IMR-90 (cell line): ENCODE data around the gene MYL6. TPM values are rescaled to one million over a fixed set of nuclear protein-coding genes. Genes with fewer than 3 reads are reported as not detected.

Experiments used
- ATAC-seq: fragments of 200-7000 bp; cut with Tn5 transposase; 2 replicates; pipeline ENCODE4 v1.9.1; 2020; ENCODE audit warnings: low read depth, mild to moderate bottlenecking, moderate library complexity
- BruUV-seq: library from RNA; stranded (reverse); fragments of 400-500 nt; replicated peaks from 2 replicates; lab custom pipeline; 2021; lab: Mats Ljungman, UMichigan
- CTCF ChIA-PET: fragments of 300-600 bp; formaldehyde crosslinking; extraction: SDS; loops from one replicate; lab custom pipeline; 2021; ENCODE audit warnings: antibody characterized with exemption; lab: Yijun Ruan, JAX
- POLR2A ChIA-PET: fragments of 300-600 bp; sonication (Branson Sonifier 250); formaldehyde crosslinking; loops from one replicate; lab custom pipeline; 2022; ENCODE audit warnings: antibody characterized with exemption; ENCODE audit not compliant: unreplicated experiment; lab: Charles Lee
- DNase-seq: peaks from one replicate; pipeline ENCODE4 v3.0.0; 2013
- H2AFZ ChIP-seq: replicated peaks from 2 replicates; pipeline ENCODE3; 2013; ENCODE audit warnings: low read length, mild to moderate bottlenecking; ENCODE audit not compliant: poor library complexity
- H2AK5ac ChIP-seq: 2 replicates; pipeline ENCODE4 v1.6.1; 2013; ENCODE audit warnings: low read depth, low read length, inconsistent platforms
- H2AK9ac ChIP-seq: replicated peaks from 2 replicates; pipeline ENCODE3; 2013; ENCODE audit warnings: mild to moderate bottlenecking, low read depth, low read length, moderate library complexity; ENCODE audit not compliant: poor library complexity
- H2BK120ac ChIP-seq: 2 replicates; pipeline ENCODE4 v1.6.1; 2013; ENCODE audit warnings: low read depth, low read length, inconsistent platforms
- H2BK15ac ChIP-seq: 3 replicates; pipeline ENCODE4 v1.6.1; 2013; ENCODE audit warnings: low read depth, low read length, inconsistent platforms
- H2BK20ac ChIP-seq: 2 replicates; pipeline ENCODE4 v1.6.1; 2013; ENCODE audit warnings: low read depth, mild to moderate bottlenecking, inconsistent platforms, low read length, moderate library complexity
- H2BK5ac ChIP-seq: 2 replicates; pipeline ENCODE4 v1.6.1; 2013; ENCODE audit warnings: mild to moderate bottlenecking, low read depth, low read length, inconsistent platforms; ENCODE audit not compliant: poor library complexity, severe bottlenecking
- H3K14ac ChIP-seq: replicated peaks from 2 replicates; pipeline ENCODE4 v1.6.1; 2013; ENCODE audit warnings: low read depth, low read length, inconsistent platforms
- H3K18ac ChIP-seq: 2 replicates; pipeline ENCODE4 v1.6.1; 2013; ENCODE audit warnings: low read depth, low read length, control low read depth
- H3K23ac ChIP-seq: 2 replicates; pipeline ENCODE4 v1.6.1; 2013; ENCODE audit warnings: low read depth, low read length, inconsistent platforms
- H3K27ac ChIP-seq: 2 replicates; pipeline ENCODE4 v1.5.1; 2013; ENCODE audit warnings: mild to moderate bottlenecking, control low read depth, low read length; ENCODE audit not compliant: insufficient read depth
- H3K27me3 ChIP-seq: 2 replicates; pipeline ENCODE4 v1.6.1; 2013; ENCODE audit warnings: low read length; ENCODE audit not compliant: control insufficient read depth, insufficient read depth
- H3K36me3 ChIP-seq: 2 replicates; pipeline ENCODE4 v1.6.1; 2013; ENCODE audit warnings: low read length, mixed read lengths; ENCODE audit not compliant: control insufficient read depth, insufficient read depth
- H3K4ac ChIP-seq: 2 replicates; pipeline ENCODE4 v1.6.1; 2013; ENCODE audit warnings: low read depth, low read length, inconsistent platforms
- H3K4me1 ChIP-seq: 2 replicates; pipeline ENCODE4 v1.6.1; 2013; ENCODE audit warnings: low read length, mixed read lengths; ENCODE audit not compliant: control insufficient read depth, insufficient read depth
- H3K4me2 ChIP-seq: 2 replicates; pipeline ENCODE4 v1.6.1; 2013; ENCODE audit warnings: low read depth, mild to moderate bottlenecking, control low read depth, low read length, moderate library complexity
- H3K4me3 ChIP-seq: 2 replicates; pipeline ENCODE4 v1.5.1; 2013; ENCODE audit warnings: low read depth, mild to moderate bottlenecking, control low read depth, low read length, moderate library complexity; ENCODE audit not compliant: insufficient read depth
- H3K56ac ChIP-seq: 2 replicates; pipeline ENCODE4 v1.6.1; 2013; ENCODE audit warnings: low read length, inconsistent platforms; ENCODE audit not compliant: insufficient read depth; ENCODE audit errors: extremely low read depth
- H3K79me1 ChIP-seq, 2 experiments: 2 replicates each; pipeline ENCODE4 v1.6.1; 2013; ENCODE audit warnings: low read length in 2 of 2, inconsistent platforms in 1 of 2, low read depth in 1 of 2
- H3K9ac ChIP-seq: 2 replicates; pipeline ENCODE4 v1.6.1; 2013; ENCODE audit warnings: low read depth, low read length, control low read depth
- H3K9me1 ChIP-seq: 2 replicates; pipeline ENCODE4 v1.6.1; 2013; ENCODE audit warnings: low read length, inconsistent platforms; ENCODE audit not compliant: insufficient read depth
- H3K9me3 ChIP-seq: 2 replicates; pipeline ENCODE4 v1.6.1; 2013; ENCODE audit warnings: low read length; ENCODE audit not compliant: control insufficient read depth, insufficient read depth
- H4K20me1 ChIP-seq: 2 replicates; pipeline ENCODE4 v1.6.1; 2013; ENCODE audit warnings: low read length, inconsistent platforms; ENCODE audit not compliant: insufficient read depth
- H4K5ac ChIP-seq: 2 replicates; pipeline ENCODE4 v1.6.1; 2013; ENCODE audit warnings: mild to moderate bottlenecking, low read depth, low read length, control low read depth
- H4K8ac ChIP-seq, 2 experiments: 2 replicates each; pipeline ENCODE4 v1.6.1; 2013; ENCODE audit warnings: low read depth in 2 of 2, low read length in 2 of 2, control low read depth in 1 of 2, inconsistent platforms in 1 of 2
- H4K91ac ChIP-seq: 2 replicates; pipeline ENCODE4 v1.6.1; 2013; ENCODE audit warnings: low read depth, low read length, inconsistent platforms; ENCODE audit not compliant: insufficient read depth
- CEBPB ChIP-seq: IDR thresholded peaks from 2 replicates; pipeline ENCODE4 v1.6.1; 2012; ENCODE audit warnings: low read depth, low read length, improper control_type of control experiment
- ELK1 ChIP-seq: fragments of 150-350 bp; IDR thresholded peaks from 2 replicates; pipeline ENCODE4 v1.6.1; 2016; ENCODE audit warnings: low read depth, mild to moderate bottlenecking, low read length, moderate library complexity, borderline replicate concordance
- FOS ChIP-seq: fragments of 150-350 bp; IDR thresholded peaks from 2 replicates; pipeline ENCODE4 v1.6.1; 2016; ENCODE audit warnings: low read depth, low read length
- MAZ ChIP-seq: IDR thresholded peaks from 2 replicates; pipeline ENCODE4 v1.6.1; 2012; ENCODE audit warnings: low read depth, mild to moderate bottlenecking, low read length, improper control_type of control experiment, moderate library complexity, borderline replicate concordance
- MXI1 ChIP-seq: IDR thresholded peaks from 2 replicates; pipeline ENCODE4 v1.6.1; 2012; ENCODE audit warnings: low read depth, mild to moderate bottlenecking, low read length, moderate library complexity, borderline replicate concordance
- NFE2L2 ChIP-seq: fragments of 150-350 bp; IDR thresholded peaks from 2 replicates; pipeline ENCODE4 v1.6.1; 2016; ENCODE audit warnings: low read depth, mild to moderate bottlenecking, low read length
- POLR2A ChIP-seq: IDR thresholded peaks from 2 replicates; pipeline ENCODE4 v1.6.1; 2012; ENCODE audit warnings: mild to moderate bottlenecking, low read depth, low read length
- RAD21 ChIP-seq: IDR thresholded peaks from 2 replicates; pipeline ENCODE4 v1.6.1; 2012; ENCODE audit warnings: low read length, improper control_type of control experiment
- RFX5 ChIP-seq: IDR thresholded peaks from 2 replicates; pipeline ENCODE4 v1.8.0; 2012; ENCODE audit warnings: low read depth, mild to moderate bottlenecking, low read length, moderate library complexity
- SMC3 ChIP-seq: fragments of 150-350 bp; IDR thresholded peaks from 2 replicates; pipeline ENCODE4 v1.6.1; 2016; ENCODE audit warnings: low read depth, mild to moderate bottlenecking, antibody characterized with exemption, low read length, moderate library complexity
- WGBS, 2 experiments: methylation state at CpG; one replicate each; pipeline versions ENCODE4 v1.1.5 to v1.1.7; 2013; ENCODE audit warnings: missing lambda C conversion rate in 2 of 2; ENCODE audit not compliant: insufficient read length in 1 of 2; ENCODE audit errors: extremely low coverage in 2 of 2; 5-methylcytosine and 5-hydroxymethylcytosine counted together
- dilution Hi-C: fragments of 300-500 bp; cut with HindIII; formaldehyde crosslinking; loops from one replicate; pipeline ENCODE4 v1.14.3; 2018; ENCODE audit warnings: low sequenced_read_pairs; ENCODE audit not compliant: unreplicated experiment
- in situ Hi-C: fragments of 300-500 bp; cut with MboI; formaldehyde crosslinking; loops from 3 replicates; pipeline ENCODE4 v1.14.3; 2019; ENCODE audit warnings: low sequenced_read_pairs, inconsistent platforms, mixed read lengths
- intact Hi-C: fragments of 100-400 bp; cut with micrococcal nuclease; formaldehyde crosslinking; loops from 2 replicates; pipeline ENCODE4 v1.10.0; 2022
- polyA plus RNA-seq, 3 experiments: library from polyadenylated mRNA; depleted of rRNA; stranded (reverse); fragments of >200 nt; gene quantifications; 2 replicates each; pipeline ENCODE4 v1.2.3, GENCODE V29; 2012; ENCODE audit warnings: low replicate concordance in 1 of 3
- total RNA-seq: library from RNA; depleted of rRNA; stranded (reverse); fragments of >200 nt; gene quantifications from 2 replicates; pipeline ENCODE4 v1.2.3, GENCODE V29; 2012
- TF ChIP-seq, protein P1 (sequence below): fragments of 150-350 bp; IDR thresholded peaks from 2 replicates; pipeline ENCODE4 v1.6.1; 2017; ENCODE audit warnings: mild to moderate bottlenecking, antibody characterized with exemption, low read length, low read depth
- TF ChIP-seq, protein P2 (sequence below): conservative IDR thresholded peaks from 2 replicates; pipeline ENCODE4 v1.5.1; 2012; ENCODE audit warnings: mild to moderate bottlenecking, low read depth, low read length, improper control_type of control experiment

Gene MYL6
- total and polyA plus RNA-seq, 2 of the 4 experiments (the other 2 are of a cell fraction) = 4,816 to 6,979 TPM

DNA sequence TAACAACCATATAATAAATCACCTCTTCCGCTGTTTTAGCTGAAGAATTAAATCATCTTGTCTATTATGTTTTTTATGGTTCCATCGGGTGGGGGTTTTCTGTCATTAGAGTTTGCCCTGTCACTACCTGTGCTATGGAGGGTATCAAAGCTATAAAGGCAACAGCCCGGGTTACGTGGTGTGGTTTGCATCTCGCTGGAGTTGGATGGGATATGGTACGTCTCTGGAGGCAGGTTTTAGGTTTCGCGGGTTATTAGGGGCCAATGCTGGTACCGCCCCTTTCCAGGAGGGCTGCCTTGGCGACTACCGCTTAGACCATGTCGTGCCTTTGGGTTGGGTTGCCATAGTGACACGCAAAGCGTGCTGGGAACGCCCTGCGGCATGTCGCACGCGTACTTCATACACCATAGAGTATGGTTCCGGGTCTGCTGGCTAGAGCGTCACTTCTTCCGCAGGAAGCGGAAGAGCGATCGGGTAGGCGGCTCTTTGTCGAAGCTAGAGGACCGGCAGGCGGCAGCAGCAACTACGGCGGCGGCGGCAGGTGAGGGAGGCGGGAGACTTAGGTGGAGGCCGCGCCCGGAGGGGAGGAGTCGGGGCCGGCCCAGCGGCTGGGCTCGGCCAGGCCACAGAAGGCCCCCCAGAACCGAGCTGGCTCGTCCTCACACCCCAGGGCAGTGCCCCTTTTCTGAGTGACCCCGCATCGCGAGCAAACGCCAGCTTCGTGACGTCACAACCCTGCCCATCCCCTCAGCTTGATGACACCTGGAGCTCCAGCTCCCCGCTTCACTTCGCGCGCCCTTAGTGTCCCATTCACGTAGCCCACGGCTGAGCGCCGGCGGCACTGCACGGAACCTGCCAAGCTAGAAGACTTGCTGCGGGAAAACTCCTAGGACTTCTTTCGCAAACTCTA, 40.1 kb upstream of the MYL6 start, which contains the start of gene ZC3H10:
ZC3H10 (plus strand) TSS at position 489 of the 910 bp plus-strand sequence. CDS start 2,297 bp downstream, outside the sequence.
- in situ Hi-C loops = no loop called here
- TF ChIP-seq MXI1 (peak; percentile 99), NFE2L2 (no peak), MAZ (0 out of 2 replicates have a peak, but pooled peaks have one; percentile 9), FOS (no peak), SMC3 (no peak), RFX5 (no peak), CEBPB (0 out of 2 replicates have a peak, but pooled peaks have one; percentile 8), RAD21 (no peak), ELK1 (0 out of 2 replicates have a peak, but pooled peaks have one; percentile 26), POLR2A (peak; percentile 97)
- TF ChIP-seq, protein P1, sequence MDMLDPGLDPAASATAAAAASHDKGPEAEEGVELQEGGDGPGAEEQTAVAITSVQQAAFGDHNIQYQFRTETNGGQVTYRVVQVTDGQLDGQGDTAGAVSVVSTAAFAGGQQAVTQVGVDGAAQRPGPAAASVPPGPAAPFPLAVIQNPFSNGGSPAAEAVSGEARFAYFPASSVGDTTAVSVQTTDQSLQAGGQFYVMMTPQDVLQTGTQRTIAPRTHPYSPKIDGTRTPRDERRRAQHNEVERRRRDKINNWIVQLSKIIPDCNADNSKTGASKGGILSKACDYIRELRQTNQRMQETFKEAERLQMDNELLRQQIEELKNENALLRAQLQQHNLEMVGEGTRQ = peak; percentile 34; the same call in 1 of the 2 replicates
- TF ChIP-seq, protein P2, sequence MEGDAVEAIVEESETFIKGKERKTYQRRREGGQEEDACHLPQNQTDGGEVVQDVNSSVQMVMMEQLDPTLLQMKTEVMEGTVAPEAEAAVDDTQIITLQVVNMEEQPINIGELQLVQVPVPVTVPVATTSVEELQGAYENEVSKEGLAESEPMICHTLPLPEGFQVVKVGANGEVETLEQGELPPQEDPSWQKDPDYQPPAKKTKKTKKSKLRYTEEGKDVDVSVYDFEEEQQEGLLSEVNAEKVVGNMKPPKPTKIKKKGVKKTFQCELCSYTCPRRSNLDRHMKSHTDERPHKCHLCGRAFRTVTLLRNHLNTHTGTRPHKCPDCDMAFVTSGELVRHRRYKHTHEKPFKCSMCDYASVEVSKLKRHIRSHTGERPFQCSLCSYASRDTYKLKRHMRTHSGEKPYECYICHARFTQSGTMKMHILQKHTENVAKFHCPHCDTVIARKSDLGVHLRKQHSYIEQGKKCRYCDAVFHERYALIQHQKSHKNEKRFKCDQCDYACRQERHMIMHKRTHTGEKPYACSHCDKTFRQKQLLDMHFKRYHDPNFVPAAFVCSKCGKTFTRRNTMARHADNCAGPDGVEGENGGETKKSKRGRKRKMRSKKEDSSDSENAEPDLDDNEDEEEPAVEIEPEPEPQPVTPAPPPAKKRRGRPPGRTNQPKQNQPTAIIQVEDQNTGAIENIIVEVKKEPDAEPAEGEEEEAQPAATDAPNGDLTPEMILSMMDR = peak; percentile 58

More for the DNA sequence above, 40.1 kb upstream of the MYL6 start, which contains the start of gene ZC3H10:
- dilution Hi-C loops = no loop called here
- Histone ChIP-seq H3K56ac (peak within 1 kb of the TSS; percentile 98), H2AFZ (peak within 1 kb of the TSS; percentile 85), H3K4me1 (peaks cover 7% of the 10 kb centered on the region), H2AK9ac (peak within 1 kb of the TSS; percentile 78), H3K9me1 (no peaks in the 10 kb centered on the region), H4K8ac (peak within 1 kb of the TSS; percentile 86 to 97), H2BK15ac (no peak within 1 kb of the TSS), H4K5ac (peak within 1 kb of the TSS; percentile 45), H3K9ac (peak within 1 kb of the TSS; percentile 99), H3K14ac (peak within 1 kb of the TSS; percentile 100), H3K79me1 (peaks cover 7 to 55% of the 10 kb centered on the region in 2 experiments; a peak in 3 of 4 replicates), H2BK5ac (peak within 1 kb of the TSS; percentile 94), H2AK5ac (peak within 1 kb of the TSS; percentile 86), H3K4ac (peak within 1 kb of the TSS; percentile 99), H3K23ac (peak within 1 kb of the TSS; percentile 99), H2BK20ac (no peak within 1 kb of the TSS), H3K27ac (peak within 1 kb of the TSS; percentile 95), H2BK120ac (0 out of 2 replicates have a peak within 1 kb of the TSS, but pooled peaks have one; percentile 3), H3K9me3 (no peaks in the 10 kb centered on the region), H4K91ac (peak within 1 kb of the TSS; percentile 96), H3K36me3 (peaks cover 18% of the 10 kb centered on the region), H3K18ac (peak within 1 kb of the TSS; percentile 14; the same call in 1 of the 2 replicates), H3K27me3 (no peaks in the 10 kb centered on the region), H4K20me1 (peaks cover 7% of the 10 kb centered on the region), H3K4me3 (peak within 1 kb of the TSS; percentile 85), H3K4me2 (peak within 1 kb of the TSS; percentile 99)
- 0% methylated on average over 50 of the region's 61 CpGs; no CpG with 5 or more reads in 1 of the 2 experiments for WGBS, 2 experiments
- intact Hi-C loops = loop anchor here (2.0 kb wide), 4 partner anchors 41 to 141 kb away; partner anchors contain the start of genes ANKRD52 and MYL6
- BruUV-seq = no TSS peak
- ATAC-seq (peak; percentile 76), DNase-seq (peak; percentile 100)
- ChIA-PET CTCF (interaction anchor here (0.7 to 3.9 kb wide), 6 partner anchors 8 to 71 kb away, joined by 3 to 27 read pairs (median 4); partner anchors contain the start of genes ERBB3, ESYT1 and SMARCC2), POLR2A (interaction anchor here (0.5 to 1.5 kb wide), 7 partner anchors 10 to 1202 kb away, joined by 3 to 8 read pairs (median 3); partner anchors contain the start of genes ESYT1 and SMARCC2)
